ENCODE results near the gene PAH.

DNA sequence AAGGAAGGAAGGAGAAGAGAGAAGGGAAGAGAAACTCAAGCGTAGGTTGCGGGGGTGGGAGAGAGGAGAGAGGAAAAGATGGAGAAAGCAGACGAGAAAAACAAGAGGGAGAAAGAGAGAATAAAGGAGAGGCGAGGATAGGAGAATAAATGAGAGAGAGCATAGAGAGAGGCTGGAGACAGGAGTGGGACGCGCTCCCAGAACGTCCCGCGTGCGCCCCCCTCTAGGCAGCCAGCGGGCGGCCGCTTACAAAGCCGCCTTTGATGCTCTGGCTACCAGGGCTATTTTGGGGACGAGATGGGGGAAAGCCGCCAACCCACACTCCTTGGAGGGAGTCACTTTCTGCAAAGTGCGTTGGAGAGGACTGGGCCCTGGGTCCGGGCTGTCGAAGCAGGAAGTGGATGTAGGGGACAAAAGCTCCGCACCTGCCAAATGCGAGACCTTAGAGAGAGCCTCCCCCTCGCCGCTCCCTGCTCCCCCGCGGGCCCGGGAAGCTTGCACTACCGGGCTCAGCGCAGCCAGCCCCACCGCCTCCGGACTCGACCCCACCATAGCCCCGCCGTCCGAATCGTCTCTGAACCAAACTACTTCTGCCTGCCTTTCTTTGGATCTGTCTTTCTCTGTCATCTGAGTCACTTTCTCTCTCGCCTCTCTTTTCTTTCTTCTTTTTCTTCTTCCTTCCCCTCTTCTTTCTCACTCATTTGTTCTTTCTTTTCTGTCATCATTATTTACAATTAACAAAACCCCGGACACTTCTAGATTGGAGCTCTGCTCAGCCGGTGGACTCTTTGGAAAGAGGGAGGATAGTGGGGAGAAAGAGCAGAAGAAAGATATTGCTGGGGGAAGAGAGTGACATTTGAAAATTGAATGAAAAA is 48.5 kb upstream of the PAH start:
- TF ChIP-seq POLR2AphosphoS5 (IDR thresholded peaks at IDR 0.05; ENCODE audit: low read depth, low read length) (no peak), FOXP2 (optimal IDR thresholded peaks at IDR 0.05; ENCODE audit: borderline replicate concordance, extremely low read depth, extremely low read length, insufficient read depth) (no peak)
